HFF-Myc (cell line): ENCODE data around the gene QKI.
"Not testable (repeated sequence)": the region's sequence is repeated elsewhere in the genome, so short reads cannot be mapped to it uniquely, and the experiment has no call there.

ENCODE experiments used
- DNase-seq: peaks from one replicate; pipeline ENCODE4 v3.0.0-alpha.2; 2011; ENCODE audit warnings: low read depth; ENCODE audit errors: extremely low read depth
- H3K4me3 ChIP-seq: replicated peaks from 2 replicates; pipeline ENCODE4 v1.5.1; 2011; ENCODE audit warnings: low read depth, mild to moderate bottlenecking, control low read depth, low read length
- CTCF ChIP-seq: IDR thresholded peaks from 2 replicates; pipeline ENCODE4 v1.5.1; 2012; ENCODE audit warnings: mild to moderate bottlenecking, low read depth, low read length, control low read depth; ENCODE audit errors: missing control alignments

The QKI gene

DNA sequence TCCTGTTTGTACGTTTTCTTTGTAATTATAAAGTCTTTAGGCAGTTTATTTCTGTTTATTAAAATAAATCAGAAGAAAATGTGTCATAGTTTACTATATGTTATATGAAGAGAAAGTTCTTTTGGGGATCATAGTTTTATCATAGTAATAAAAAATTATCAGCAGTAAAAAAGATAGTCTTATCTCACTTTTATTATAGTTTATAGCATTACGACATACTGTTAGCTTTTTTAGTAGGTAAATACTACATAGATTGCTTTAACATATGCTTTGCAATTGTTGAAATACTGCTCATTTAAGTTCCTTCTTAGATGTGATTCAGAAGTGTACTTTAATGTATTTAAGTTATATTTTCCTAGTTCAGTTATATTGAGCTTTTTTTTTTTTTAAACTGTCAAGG is 13.9 kb downstream of the QKI start:
- H3K4me3 ChIP-seq, result no peak overlapping the region
- DNase-seq, result no peak
- TF ChIP-seq CTCF, result no peak

DNA sequence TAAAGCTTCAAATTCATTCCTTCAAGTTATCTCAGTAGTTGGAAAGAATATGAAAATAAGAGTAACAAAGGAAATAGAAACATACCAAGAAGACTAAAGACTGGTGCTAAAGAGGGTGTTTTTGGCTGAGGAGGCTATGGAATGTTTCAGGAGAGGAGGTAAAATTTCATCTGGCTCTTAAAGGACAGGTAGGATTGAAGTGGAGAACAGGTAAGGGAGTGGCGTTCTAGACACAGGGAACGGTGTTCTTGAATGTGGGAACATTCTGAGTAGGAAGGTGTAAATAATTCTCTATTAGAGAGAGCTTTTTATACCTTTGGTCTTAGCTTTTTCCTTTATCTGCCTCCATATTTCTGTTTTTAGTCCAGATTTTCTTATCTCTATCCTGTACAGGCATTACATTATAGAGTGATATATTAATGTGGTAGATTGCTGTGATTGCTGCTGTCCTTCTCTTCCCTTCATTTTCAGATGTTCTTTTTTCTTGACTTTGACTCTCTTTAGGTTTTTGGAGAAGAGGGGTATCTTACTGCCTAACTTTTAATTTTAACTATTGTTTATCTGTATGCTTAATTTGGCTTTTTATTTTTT is 15.4 kb downstream of the QKI start:
- no peak overlapping the region for H3K4me3 ChIP-seq
- DNase-seq, result no peak
- TF ChIP-seq CTCF, result no peak

DNA sequence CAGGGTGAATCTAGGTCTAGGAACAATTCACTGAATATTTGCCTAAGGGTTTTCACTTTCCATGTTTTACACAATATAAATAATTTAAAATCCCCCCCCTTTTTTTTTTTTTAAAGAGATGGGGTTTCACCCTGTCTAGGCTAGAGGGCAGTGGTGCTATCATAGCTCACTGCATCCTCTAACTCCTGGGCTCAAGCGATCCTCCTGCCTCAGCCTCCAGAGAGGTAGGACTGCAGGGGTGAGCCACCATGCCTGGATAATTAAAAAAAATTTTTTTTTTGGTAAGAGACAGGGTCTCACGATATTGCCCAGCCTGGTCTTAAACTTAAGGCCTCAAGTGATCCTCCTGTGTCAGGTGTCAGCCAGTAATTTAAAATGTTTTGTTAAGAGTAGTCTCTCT is 17.8 kb downstream of the QKI start:
- no peak for DNase-seq
- no peak for TF ChIP-seq CTCF

GRCh38 chr6:163433486-163433885 is 19.0 kb downstream of the QKI start:
- not testable (repeated sequence) for DNase-seq, H3K4me3 ChIP-seq

More for the DNA sequence above, 17.8 kb downstream of the QKI start:
- no peak overlapping the region for H3K4me3 ChIP-seq

DNA sequence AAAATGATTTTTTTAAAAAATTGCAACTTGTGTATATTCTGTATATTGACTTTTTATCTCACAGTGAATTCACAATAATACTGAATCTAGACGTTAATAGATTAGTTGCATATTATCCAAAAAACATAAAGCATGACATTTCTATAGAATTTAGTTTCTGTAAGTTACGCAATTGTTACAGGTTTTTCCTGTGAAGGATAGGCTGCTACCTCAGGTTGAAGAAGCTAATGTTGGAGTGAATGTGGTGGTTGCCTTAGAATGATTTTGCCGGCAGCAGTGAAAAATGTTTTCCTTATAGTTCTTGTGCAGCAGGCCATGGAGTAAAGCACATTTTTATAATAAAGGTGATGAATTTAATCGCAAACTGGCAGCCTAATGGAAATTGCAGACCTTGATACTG is 20.5 kb downstream of the QKI start:
- no peak for DNase-seq
- no peak overlapping the region for H3K4me3 ChIP-seq
- no peak for TF ChIP-seq CTCF

GRCh38 chr6:163436843-163437242 is 22.3 kb downstream of the QKI start:
- no peak overlapping the region for H3K4me3 ChIP-seq
- DNase-seq, result no peak
- TF ChIP-seq CTCF, result no peak

- H3K4me3 ChIP-seq, result no peak overlapping the region
- no peak for DNase-seq
- no peak for TF ChIP-seq CTCF
These were observed 22.9 kb downstream of the QKI start for GRCh38 chr6:163437466-163437865.
